Panc1 (cell line): Measurements from ENCODE around the gene CADM1. TPM values are rescaled to one million over a fixed set of nuclear protein-coding genes. Genes with fewer than 3 reads are reported as not detected.

Source experiments
- ATAC-seq: fragments of 200-7000 bp; cut with Tn5 transposase; 2 replicates; pipeline ENCODE4 v1.9.1; 2020; ENCODE audit warnings: mild to moderate bottlenecking, moderate library complexity
- BruUV-seq: library from RNA; stranded (reverse); fragments of 400-500 nt; replicated peaks from 2 replicates; lab custom pipeline; 2021; lab: Mats Ljungman, UMichigan
- CTCF ChIA-PET: fragments of 300-600 bp; sonication (Branson Sonifier 250); formaldehyde crosslinking; loops from one replicate; lab custom pipeline; 2022; ENCODE audit warnings: antibody characterized with exemption; lab: Charles Lee
- POLR2A ChIA-PET: fragments of 300-600 bp; sonication (Branson Sonifier 250); formaldehyde crosslinking; loops from one replicate; lab custom pipeline; 2022; ENCODE audit warnings: antibody characterized with exemption; lab: Charles Lee
- DNase-seq: peaks from one replicate; pipeline ENCODE4 v3.0.0-alpha.2; 2010; ENCODE audit warnings: low read depth, low spot score
- H3K27ac ChIP-seq: 2 replicates; pipeline ENCODE4 v1.5.1; 2011; ENCODE audit warnings: mild to moderate bottlenecking, low read length, inconsistent platforms
- H3K27me3 ChIP-seq: fragments of 200-500 bp; sonication (Bioruptor generic); 2 replicates; pipeline ENCODE4 v1.6.0; 2014; ENCODE audit warnings: low read length, inconsistent platforms; ENCODE audit not compliant: control insufficient read depth, insufficient read depth
- H3K36me3 ChIP-seq: fragments of 200-500 bp; sonication (Bioruptor generic); 2 replicates; pipeline ENCODE4 v1.5.1; 2014; ENCODE audit warnings: inconsistent platforms, mild to moderate bottlenecking, low read length, moderate library complexity; ENCODE audit not compliant: control insufficient read depth, insufficient read depth
- H3K4me1 ChIP-seq: 2 replicates; pipeline ENCODE4 v1.5.1; 2011; ENCODE audit warnings: inconsistent platforms, mild to moderate bottlenecking, low read length, moderate library complexity; ENCODE audit not compliant: control insufficient read depth, insufficient read depth
- H3K4me3 ChIP-seq, 2 experiments: 2 replicates each; pipeline ENCODE4 v1.5.1; 2011 to 2012; ENCODE audit warnings: low read depth in 2 of 2, low read length in 2 of 2, mild to moderate bottlenecking in 2 of 2, inconsistent platforms in 1 of 2, moderate library complexity in 1 of 2
- H3K9me3 ChIP-seq: fragments of 200-500 bp; sonication (Bioruptor generic); 2 replicates; pipeline ENCODE4 v1.5.1; 2014; ENCODE audit warnings: low read depth, mild to moderate bottlenecking, inconsistent platforms, low read length, moderate library complexity; ENCODE audit not compliant: control insufficient read depth, insufficient read depth
- POLR2AphosphoS5 ChIP-seq: IDR thresholded peaks from 2 replicates; pipeline ENCODE4 v1.6.1; 2012; ENCODE audit warnings: mild to moderate bottlenecking, low read depth, low read length, moderate library complexity
- REST ChIP-seq, 2 experiments: IDR thresholded peaks; 2 replicates each; pipeline ENCODE4 v1.6.1; 2011 to 2012; ENCODE audit warnings: low read depth in 2 of 2, control low read depth in 1 of 2, low read length in 1 of 2, mild to moderate bottlenecking in 1 of 2, moderate library complexity in 1 of 2; ENCODE audit not compliant: insufficient read depth in 1 of 2
- SIN3A ChIP-seq: IDR thresholded peaks from 2 replicates; pipeline ENCODE4 v1.6.1; 2012; ENCODE audit warnings: low read depth, mild to moderate bottlenecking, low read length, moderate library complexity, borderline replicate concordance; ENCODE audit not compliant: insufficient read depth
- TCF7L2 ChIP-seq: IDR thresholded peaks from 2 replicates; pipeline ENCODE4 v1.6.1; 2011; ENCODE audit warnings: mild to moderate bottlenecking, low read depth, low read length, inconsistent platforms
- in situ Hi-C: cut with HindIII; loops from 2 replicates; pipeline ENCODE4 v1.10.0; 2016; ENCODE audit warnings: low sequenced_read_pairs, low pct_unique_long_range_greater_than_20kb
- intact Hi-C: fragments of 100-400 bp; cut with micrococcal nuclease; formaldehyde crosslinking; loops from one replicate; pipeline ENCODE4 v1.10.0; 2022; ENCODE audit not compliant: unreplicated experiment
- total RNA-seq: library from RNA; stranded (reverse); gene quantifications from one replicate; pipeline ENCODE4 v1.2.1, GENCODE V29; 2021; ENCODE audit not compliant: unreplicated experiment
- TF ChIP-seq, protein P1 (sequence below): fragments of 450-650 bp; IDR thresholded peaks from 2 replicates; pipeline ENCODE4 v1.5.1; 2017; ENCODE audit warnings: mild to moderate bottlenecking

The CADM1 gene
- total RNA-seq, 1 experiment from 2014 or later: 3.9 TPM

DNA sequence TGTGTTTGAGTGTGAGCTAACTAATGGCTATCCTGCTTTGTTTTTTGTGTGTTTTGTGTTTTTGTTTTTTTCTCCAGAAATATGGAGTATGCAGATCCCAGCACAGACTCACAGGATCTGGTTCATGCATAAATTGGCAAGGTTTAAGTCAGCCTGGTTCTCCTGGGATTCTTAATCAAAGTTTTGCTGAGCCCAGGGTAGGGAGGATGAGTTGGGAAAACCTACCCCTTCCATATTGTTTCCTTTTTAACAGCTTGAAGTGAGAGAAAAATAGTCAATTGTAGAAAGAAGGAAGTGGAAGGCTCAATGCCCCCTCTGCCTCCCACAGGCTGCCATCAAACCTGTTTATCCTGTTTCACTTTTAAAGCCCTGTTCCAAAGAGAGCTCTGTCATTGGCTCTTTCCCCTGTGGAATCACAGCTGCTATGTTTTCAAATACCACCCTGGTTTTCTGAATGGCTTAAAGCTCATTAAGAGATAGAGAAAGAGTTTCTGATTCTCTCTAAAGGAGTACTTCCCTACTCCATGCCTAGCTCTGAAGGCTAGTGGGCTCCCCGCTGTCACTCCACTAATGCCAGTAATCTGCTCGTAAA, 23.4 kb upstream of the CADM1 start:
- ChIA-PET POLR2A (no interaction called here), CTCF (no interaction called here)
- Histone ChIP-seq H3K36me3 (no peaks in the 10 kb centered on the region), H3K9me3 (no peaks in the 10 kb centered on the region), H3K27me3 (peaks cover 6% of the 10 kb centered on the region), H3K4me1 (no peaks in the 10 kb centered on the region), H3K4me3 (no peak overlapping the region), H3K27ac (no peak overlapping the region)
- in situ Hi-C loops (no loop called here), intact Hi-C loops (no loop called here)
- no peak for TF ChIP-seq SIN3A
- TF ChIP-seq, protein P1, sequence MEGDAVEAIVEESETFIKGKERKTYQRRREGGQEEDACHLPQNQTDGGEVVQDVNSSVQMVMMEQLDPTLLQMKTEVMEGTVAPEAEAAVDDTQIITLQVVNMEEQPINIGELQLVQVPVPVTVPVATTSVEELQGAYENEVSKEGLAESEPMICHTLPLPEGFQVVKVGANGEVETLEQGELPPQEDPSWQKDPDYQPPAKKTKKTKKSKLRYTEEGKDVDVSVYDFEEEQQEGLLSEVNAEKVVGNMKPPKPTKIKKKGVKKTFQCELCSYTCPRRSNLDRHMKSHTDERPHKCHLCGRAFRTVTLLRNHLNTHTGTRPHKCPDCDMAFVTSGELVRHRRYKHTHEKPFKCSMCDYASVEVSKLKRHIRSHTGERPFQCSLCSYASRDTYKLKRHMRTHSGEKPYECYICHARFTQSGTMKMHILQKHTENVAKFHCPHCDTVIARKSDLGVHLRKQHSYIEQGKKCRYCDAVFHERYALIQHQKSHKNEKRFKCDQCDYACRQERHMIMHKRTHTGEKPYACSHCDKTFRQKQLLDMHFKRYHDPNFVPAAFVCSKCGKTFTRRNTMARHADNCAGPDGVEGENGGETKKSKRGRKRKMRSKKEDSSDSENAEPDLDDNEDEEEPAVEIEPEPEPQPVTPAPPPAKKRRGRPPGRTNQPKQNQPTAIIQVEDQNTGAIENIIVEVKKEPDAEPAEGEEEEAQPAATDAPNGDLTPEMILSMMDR: no peak
- TF ChIP-seq POLR2AphosphoS5: no peak
- DNase-seq (no peak), ATAC-seq (no peak)
- BruUV-seq: no TSS peak

DNA sequence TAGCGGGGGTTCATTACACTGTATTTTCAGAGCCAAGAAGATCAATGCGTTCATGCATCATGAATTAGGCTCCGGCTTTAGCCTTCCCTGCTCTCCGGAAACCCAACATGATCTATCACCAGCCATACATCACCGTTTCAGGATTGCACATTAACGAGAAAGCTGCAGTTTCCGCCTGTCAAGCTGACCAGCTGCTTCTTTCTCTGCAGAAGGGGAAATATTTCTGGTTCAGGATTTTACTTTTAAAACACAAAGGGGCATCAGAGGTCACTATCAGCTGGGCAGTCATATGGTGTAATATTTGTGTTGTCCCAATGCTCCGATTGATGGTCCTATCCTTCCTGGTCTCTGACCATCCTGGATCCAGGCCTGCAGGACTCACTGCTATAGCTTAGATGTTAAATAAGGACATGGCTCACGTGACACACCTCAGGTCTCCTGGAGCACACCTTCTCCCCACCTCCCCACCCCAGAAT, 21.4 kb upstream of the CADM1 start:
- in situ Hi-C loops (no loop called here), intact Hi-C loops (no loop called here)
- peaks cover 3% of the 10 kb centered on the region for H3K27me3 ChIP-seq
- H3K27ac ChIP-seq: no peak overlapping the region
- no TSS peak for BruUV-seq
- ChIA-PET POLR2A (no interaction called here), CTCF (interaction anchor here (0.5 kb wide), 1 partner anchor 1119 kb away, joined by 3 read pairs; no protein-coding TSS in a partner anchor)
- no peaks in the 10 kb centered on the region for H3K9me3 ChIP-seq
- H3K4me1 ChIP-seq: no peaks in the 10 kb centered on the region
- no peaks in the 10 kb centered on the region for H3K36me3 ChIP-seq
- ATAC-seq (no peak), DNase-seq (no peak)
- H3K4me3 ChIP-seq: no peak overlapping the region
- no peak for TF ChIP-seq TCF7L2
- TF ChIP-seq, protein P1: no peak
- TF ChIP-seq REST (IDR thresholded peaks at IDR 0.05; ENCODE audit: insufficient read depth in 1 of 2, low read depth in 2 of 2, low read length in 1 of 2): no peak
- TF ChIP-seq POLR2AphosphoS5: no peak
- no peak for TF ChIP-seq SIN3A
